Hepatocyte (in vitro differentiated cells): Measurements from ENCODE around the gene TAAR1.

Source experiments
- EZH2 ChIP-seq: fragments of 200-600 bp; sonication (generic); IDR thresholded peaks from 2 replicates; pipeline ENCODE4 v1.6.1; 2016; ENCODE audit warnings: antibody characterized with exemption, mild to moderate bottlenecking, borderline replicate concordance
- TF ChIP-seq, protein P1 (sequence below): fragments of 200-600 bp; sonication (generic); IDR thresholded peaks from 2 replicates; pipeline ENCODE4 v1.5.1; 2016; ENCODE audit warnings: antibody characterized with exemption, mild to moderate bottlenecking; ENCODE audit not compliant: poor library complexity

- TF ChIP-seq, protein P1, sequence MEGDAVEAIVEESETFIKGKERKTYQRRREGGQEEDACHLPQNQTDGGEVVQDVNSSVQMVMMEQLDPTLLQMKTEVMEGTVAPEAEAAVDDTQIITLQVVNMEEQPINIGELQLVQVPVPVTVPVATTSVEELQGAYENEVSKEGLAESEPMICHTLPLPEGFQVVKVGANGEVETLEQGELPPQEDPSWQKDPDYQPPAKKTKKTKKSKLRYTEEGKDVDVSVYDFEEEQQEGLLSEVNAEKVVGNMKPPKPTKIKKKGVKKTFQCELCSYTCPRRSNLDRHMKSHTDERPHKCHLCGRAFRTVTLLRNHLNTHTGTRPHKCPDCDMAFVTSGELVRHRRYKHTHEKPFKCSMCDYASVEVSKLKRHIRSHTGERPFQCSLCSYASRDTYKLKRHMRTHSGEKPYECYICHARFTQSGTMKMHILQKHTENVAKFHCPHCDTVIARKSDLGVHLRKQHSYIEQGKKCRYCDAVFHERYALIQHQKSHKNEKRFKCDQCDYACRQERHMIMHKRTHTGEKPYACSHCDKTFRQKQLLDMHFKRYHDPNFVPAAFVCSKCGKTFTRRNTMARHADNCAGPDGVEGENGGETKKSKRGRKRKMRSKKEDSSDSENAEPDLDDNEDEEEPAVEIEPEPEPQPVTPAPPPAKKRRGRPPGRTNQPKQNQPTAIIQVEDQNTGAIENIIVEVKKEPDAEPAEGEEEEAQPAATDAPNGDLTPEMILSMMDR, result no peak
- TF ChIP-seq EZH2, result no peak
These were observed 49.0 kb upstream of the TAAR1 start for GRCh38 chr6:132708002-132708401.
